ENCODE data around the gene EXOC3L4. TPM values are rescaled to one million over a fixed set of nuclear protein-coding genes. Genes with fewer than 3 reads are reported as not detected.

The EXOC3L4 gene
- polyA plus RNA-seq, 1 of the 3 experiments (the other 2 are of a cell fraction): 0.46 TPM

- peak overlapping the region in 1 of 2 experiments; percentile 22; a peak in 1 of 4 replicates for H3K27ac ChIP-seq (ENCODE audit: low read depth in 2 of 2, low read length in 1 of 2)
- no peaks in the 10 kb centered on the region for H3K9me3 ChIP-seq
- peaks cover 32 to 51% of the 10 kb centered on the region in 2 experiments; a peak in 3 of 4 replicates for H3K4me1 ChIP-seq (ENCODE audit: control insufficient read depth in 1 of 2, insufficient read depth in 2 of 2, low read depth in 1 of 2, low read length in 1 of 2)
- H3K79me2 ChIP-seq (ENCODE audit: insufficient read depth): no peaks in the 10 kb centered on the region
- H2AFZ ChIP-seq (ENCODE audit: low read depth): no peak overlapping the region
- peaks cover 7% of the 10 kb centered on the region for H3F3A ChIP-seq (replicated peaks; ENCODE audit: insufficient read depth)
- H3K36me3 ChIP-seq (replicated peaks in 1 of 2; ENCODE audit: control insufficient read depth in 1 of 2, insufficient read depth in 2 of 2, low read length in 1 of 2): no peaks in the 10 kb centered on the region
- DNase-seq: peak; percentile 54
- H4K20me1 ChIP-seq (ENCODE audit: insufficient read depth): no peaks in the 10 kb centered on the region
- ChIA-PET CTCF (interaction anchor here (1.2 to 8.9 kb wide), 6 partner anchors 7 to 163 kb away, joined by 3 to 132 read pairs (median 18); no protein-coding TSS in a partner anchor), POLR2A (no interaction called here)
- H3K4me2 ChIP-seq: peak overlapping the region; percentile 78
- H3K9ac ChIP-seq: no peak overlapping the region
- H3K27me3 ChIP-seq (ENCODE audit: insufficient read depth): no peaks in the 10 kb centered on the region
- TF ChIP-seq RCOR1 (IDR thresholded peaks at IDR 0.05; ENCODE audit: low read length) (no peak), POLR2AphosphoS5 (IDR thresholded peaks at IDR 0.05; ENCODE audit: low read depth, low read length) (no peak), EP300 (IDR thresholded peaks at IDR 0.05; ENCODE audit: borderline replicate concordance in 1 of 2, low read depth in 1 of 2, low read length in 1 of 2) (peak in 1 of 2 experiments; percentile 64; a peak in 1 of 4 replicates), EZH2phosphoT487 (IDR thresholded peaks at IDR 0.05; ENCODE audit: borderline replicate concordance, low read depth) (no peak), NRF1 (IDR thresholded peaks at IDR 0.05; ENCODE audit: low read depth, low read length) (no peak), PBX3 (IDR thresholded peaks at IDR 0.05) (peak; percentile 55), CHD2 (IDR thresholded peaks at IDR 0.05; ENCODE audit: low read length, partially characterized antibody) (no peak), REST (IDR thresholded peaks at IDR 0.05; ENCODE audit: low read depth, low read length) (no peak), TAF1 (IDR thresholded peaks at IDR 0.05; ENCODE audit: borderline replicate concordance, low read depth, low read length) (no peak), TCF12 (IDR thresholded peaks at IDR 0.05) (peak; percentile 64), ELF1 (IDR thresholded peaks at IDR 0.05) (no peak), TEAD4 (IDR thresholded peaks at IDR 0.05; ENCODE audit: borderline replicate concordance, insufficient read depth) (no peak), USF1 (IDR thresholded peaks at IDR 0.05; ENCODE audit: borderline replicate concordance, low read depth) (no peak), NFIC (IDR thresholded peaks at IDR 0.05; ENCODE audit: borderline replicate concordance) (peak; percentile 49), MXI1 (IDR thresholded peaks at IDR 0.05; ENCODE audit: low read depth, low read length) (no peak), RXRA (IDR thresholded peaks at IDR 0.05; ENCODE audit: borderline replicate concordance, low read depth) (peak; percentile 87; the same call in 1 of the 2 replicates), MEF2A (IDR thresholded peaks at IDR 0.05; ENCODE audit: borderline replicate concordance, low read depth) (no peak), YY1 (IDR thresholded peaks at IDR 0.05; ENCODE audit: low read depth) (no peak), IRF3 (IDR thresholded peaks at IDR 0.05; ENCODE audit: low read depth, low read length) (no peak), FOSL2 (IDR thresholded peaks at IDR 0.05; ENCODE audit: borderline replicate concordance, low read depth) (no peak; the same call in 1 of the 2 replicates)
- WGBS (ENCODE audit: low lambda C conversion rate): 26% methylated on average over 13 of the region's 13 CpGs
- H3K9me2 ChIP-seq: no peaks in the 10 kb centered on the region
- no peak overlapping the region for H3K4me3 ChIP-seq (ENCODE audit: low read depth in 2 of 2, low read length in 1 of 2)
Observed at GRCh38 chr14:103128631-103129300, 34.2 kb downstream of the EXOC3L4 start.

Measured in SK-N-SH (cell line).